Measurements from ENCODE around the gene CDIPT. TPM values are rescaled to one million over a fixed set of nuclear protein-coding genes. Genes with fewer than 3 reads are reported as not detected.

CDIPT gene
- total RNA-seq, 2 donors from 2014 or later = 135 to 138 TPM

DNA sequence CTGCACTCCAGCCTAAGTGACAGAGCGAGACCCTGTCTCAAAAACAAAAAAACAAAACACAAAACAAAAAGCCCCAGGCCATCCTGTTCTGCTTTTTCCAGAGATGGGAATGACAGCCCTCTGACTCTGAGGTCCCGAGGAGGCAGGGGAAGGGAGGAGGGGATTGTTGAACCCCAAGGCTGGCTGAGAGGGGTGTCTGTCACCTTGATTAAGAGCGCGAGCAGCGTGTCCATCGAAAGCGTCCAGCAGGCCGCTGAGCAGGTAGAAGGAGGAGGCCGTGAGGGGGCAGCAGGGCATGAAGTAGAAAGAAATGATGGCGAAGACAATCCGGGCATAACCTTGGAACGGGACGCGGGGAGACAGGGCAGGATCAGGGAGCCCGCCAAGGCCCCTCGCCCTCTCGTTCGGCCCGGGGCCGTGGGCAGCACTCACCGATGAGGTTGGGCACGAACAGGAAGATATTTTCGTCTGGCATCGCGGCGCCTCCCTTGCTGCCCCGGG, 593 bp downstream of the CDIPT start:
- H3K27me3 ChIP-seq = no peaks in the 10 kb centered on the region
- no peak for DNase-seq (ENCODE audit: low spot score)
- H3K36me3 ChIP-seq = peaks cover 30% of the 10 kb centered on the region
- H3K9me3 ChIP-seq = no peaks in the 10 kb centered on the region
- TF ChIP-seq, protein P1, sequence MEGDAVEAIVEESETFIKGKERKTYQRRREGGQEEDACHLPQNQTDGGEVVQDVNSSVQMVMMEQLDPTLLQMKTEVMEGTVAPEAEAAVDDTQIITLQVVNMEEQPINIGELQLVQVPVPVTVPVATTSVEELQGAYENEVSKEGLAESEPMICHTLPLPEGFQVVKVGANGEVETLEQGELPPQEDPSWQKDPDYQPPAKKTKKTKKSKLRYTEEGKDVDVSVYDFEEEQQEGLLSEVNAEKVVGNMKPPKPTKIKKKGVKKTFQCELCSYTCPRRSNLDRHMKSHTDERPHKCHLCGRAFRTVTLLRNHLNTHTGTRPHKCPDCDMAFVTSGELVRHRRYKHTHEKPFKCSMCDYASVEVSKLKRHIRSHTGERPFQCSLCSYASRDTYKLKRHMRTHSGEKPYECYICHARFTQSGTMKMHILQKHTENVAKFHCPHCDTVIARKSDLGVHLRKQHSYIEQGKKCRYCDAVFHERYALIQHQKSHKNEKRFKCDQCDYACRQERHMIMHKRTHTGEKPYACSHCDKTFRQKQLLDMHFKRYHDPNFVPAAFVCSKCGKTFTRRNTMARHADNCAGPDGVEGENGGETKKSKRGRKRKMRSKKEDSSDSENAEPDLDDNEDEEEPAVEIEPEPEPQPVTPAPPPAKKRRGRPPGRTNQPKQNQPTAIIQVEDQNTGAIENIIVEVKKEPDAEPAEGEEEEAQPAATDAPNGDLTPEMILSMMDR (IDR thresholded peaks at IDR 0.05) = no peak
- peaks cover 0 to 27% of the 10 kb centered on the region in 2 donors for H3K4me1 ChIP-seq
- peak overlapping the region; percentile 92 to 93 for H3K27ac ChIP-seq
- H3K4me3 ChIP-seq = peak overlapping the region; percentile 99 to 100

DNA sequence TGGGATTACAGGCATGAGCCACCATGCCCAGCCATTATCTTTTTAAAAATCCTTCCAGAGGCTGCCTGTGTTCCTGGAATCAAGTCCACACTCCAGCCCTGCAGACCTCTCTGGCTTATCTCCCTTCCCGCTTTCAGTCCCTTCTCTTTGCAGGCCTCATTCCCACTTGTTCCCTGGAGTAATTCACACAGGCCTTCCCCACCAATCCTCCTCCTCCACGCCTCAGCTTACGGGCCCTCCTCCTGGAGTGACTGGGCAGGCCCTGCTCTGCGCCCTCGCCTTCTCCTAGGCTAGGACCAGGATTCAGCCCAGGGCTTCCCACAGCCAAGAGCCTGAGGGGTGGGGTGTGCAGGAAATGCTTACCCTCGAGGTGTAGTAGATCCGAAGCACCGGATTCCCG, 2.8 kb downstream of the CDIPT start:
- Histone ChIP-seq H3K9me3 (no peaks in the 10 kb centered on the region), H3K27me3 (no peaks in the 10 kb centered on the region), H3K27ac (no peak overlapping the region), H3K36me3 (peaks cover 30% of the 10 kb centered on the region), H3K4me3 (no peak overlapping the region), H3K4me1 (peaks cover 0 to 27% of the 10 kb centered on the region in 2 donors)
- TF ChIP-seq, protein P1 (IDR thresholded peaks at IDR 0.05) = no peak
- no peak for DNase-seq (ENCODE audit: low spot score)

DNA sequence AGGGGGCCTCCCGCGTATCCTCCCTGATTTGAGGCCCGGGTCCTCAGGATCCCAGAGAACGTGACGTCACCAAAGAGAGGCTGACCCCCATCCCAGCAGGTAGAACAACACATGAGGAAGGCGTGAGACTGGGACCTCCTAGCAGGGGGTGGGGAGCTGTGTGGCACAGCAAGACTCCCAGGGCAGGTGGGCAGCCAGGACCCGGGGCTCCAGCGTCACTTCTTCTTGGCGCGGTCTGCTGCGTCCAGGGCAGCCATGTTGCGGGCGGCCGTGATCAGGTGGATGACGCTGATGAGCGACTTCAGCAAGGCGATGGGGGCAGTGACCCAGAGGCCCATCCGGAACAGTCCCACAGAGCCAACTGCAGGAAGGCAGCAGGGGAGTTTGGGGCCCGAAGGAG, 4.1 kb downstream of the CDIPT start:
- DNase-seq (ENCODE audit: low spot score) = no peak
- H3K36me3 ChIP-seq = peaks cover 30% of the 10 kb centered on the region
- H3K27ac ChIP-seq = no peak overlapping the region
- no peaks in the 10 kb centered on the region for H3K27me3 ChIP-seq
- peaks cover 0 to 27% of the 10 kb centered on the region in 2 donors for H3K4me1 ChIP-seq
- no peak overlapping the region for H3K4me3 ChIP-seq
- TF ChIP-seq, protein P1 (IDR thresholded peaks at IDR 0.05) = no peak
- no peaks in the 10 kb centered on the region for H3K9me3 ChIP-seq

DNA sequence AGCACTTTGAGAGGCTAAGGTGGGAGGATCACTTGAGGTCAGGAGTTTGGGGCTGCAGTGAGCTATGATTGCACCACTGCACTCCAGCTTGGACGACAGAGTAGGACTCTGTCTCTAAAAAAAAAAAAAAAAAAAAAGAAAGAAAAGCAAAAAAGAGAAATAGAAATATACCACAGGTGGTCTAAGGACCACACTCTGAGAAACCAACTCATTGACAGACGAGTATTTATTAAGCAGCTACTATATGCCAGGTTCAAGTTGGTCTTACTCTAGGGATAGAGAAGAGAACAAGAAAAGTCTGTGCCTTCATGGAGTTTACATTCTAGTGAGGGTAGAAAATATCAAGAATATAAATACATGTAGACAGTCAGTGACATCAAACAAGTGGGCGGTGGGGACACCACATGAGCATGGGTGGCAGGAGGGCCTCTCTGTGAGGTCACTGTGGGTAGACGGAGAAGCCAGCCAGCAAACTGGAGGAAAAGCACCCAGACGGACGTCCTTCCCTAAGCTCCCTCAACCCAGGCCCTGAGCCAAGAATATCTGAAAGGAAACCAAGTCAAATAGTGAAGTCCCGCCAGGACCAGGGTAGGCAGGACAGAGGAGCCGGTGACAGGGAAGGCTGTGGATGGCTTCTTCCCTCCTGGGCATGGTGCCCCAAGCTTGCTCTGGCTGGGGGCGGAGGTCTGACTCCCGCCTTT, 4.7 kb downstream of the CDIPT start:
- Histone ChIP-seq H3K27me3 (no peaks in the 10 kb centered on the region), H3K36me3 (peaks cover 30% of the 10 kb centered on the region), H3K27ac (no peak overlapping the region), H3K4me1 (peaks cover 0 to 22% of the 10 kb centered on the region in 2 donors), H3K9me3 (no peaks in the 10 kb centered on the region), H3K4me3 (no peak overlapping the region)
- TF ChIP-seq, protein P1 (IDR thresholded peaks at IDR 0.05) = no peak
- no peak for DNase-seq (ENCODE audit: low spot score)

DNA sequence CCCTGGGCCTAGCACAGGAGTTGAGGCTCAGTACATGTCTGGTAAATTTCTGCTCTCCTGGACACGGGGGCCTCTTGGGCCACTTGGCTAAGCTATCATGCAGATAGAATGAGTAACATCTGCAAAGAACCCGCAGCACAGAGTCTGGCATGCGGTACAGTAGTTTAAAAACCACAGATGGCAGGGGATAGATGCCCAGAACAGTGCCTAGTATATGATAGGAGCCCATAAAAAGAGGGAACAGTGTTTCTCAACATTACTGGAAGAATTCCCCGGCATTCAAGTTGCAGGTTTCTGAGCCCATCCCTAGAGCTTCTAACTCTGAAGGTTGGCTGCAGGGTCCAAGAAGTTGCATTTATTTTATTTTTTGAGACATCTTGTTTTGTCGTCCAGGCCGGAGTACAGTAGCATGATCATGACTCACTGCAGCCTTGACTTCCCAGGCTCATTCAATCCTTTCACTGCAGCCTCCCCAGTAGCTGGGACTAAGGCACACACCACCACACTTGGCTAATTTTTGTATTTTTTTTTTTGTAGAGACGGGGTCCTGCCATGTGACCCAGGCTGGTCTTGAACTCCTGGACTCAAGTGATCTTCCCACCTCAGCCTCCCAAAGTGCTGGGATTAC, 5.8 kb downstream of the CDIPT start:
- peaks cover 0 to 18% of the 10 kb centered on the region in 2 donors for H3K4me1 ChIP-seq
- TF ChIP-seq, protein P1 (IDR thresholded peaks at IDR 0.05) = no peak
- H3K27ac ChIP-seq = no peak overlapping the region
- H3K27me3 ChIP-seq = no peaks in the 10 kb centered on the region
- peaks cover 30% of the 10 kb centered on the region for H3K36me3 ChIP-seq
- H3K4me3 ChIP-seq = no peak overlapping the region
- H3K9me3 ChIP-seq = no peaks in the 10 kb centered on the region
- no peak for DNase-seq (ENCODE audit: low spot score)
